Measurements from ENCODE around the gene SLCO1C1.

GRCh38 chr12:20800160-20800559, 105.0 kb downstream of the SLCO1C1 start:
- no peak for TF ChIP-seq CTCF (conservative IDR thresholded peaks at IDR 0.05)
- TF ChIP-seq EZH2 (IDR thresholded peaks at IDR 0.05; ENCODE audit: low read depth) = no peak

Measured in PC-9 (cell line).